Neuronal stem cell (in vitro differentiated cells): ENCODE results near the gene INKA2.

ENCODE experiments used
- DNase-seq: peaks from one replicate; pipeline ENCODE4 v3.0.0-alpha.2; 2013; ENCODE audit warnings: low spot score
- H2AFZ ChIP-seq: one replicate; pipeline ENCODE4 v1.6.1; 2013; ENCODE audit warnings: mild to moderate bottlenecking, low read length, inconsistent platforms
- H2AK5ac ChIP-seq: 2 replicates; pipeline ENCODE4 v1.6.1; 2013; ENCODE audit warnings: low read depth, mild to moderate bottlenecking, inconsistent platforms, low read length, moderate library complexity, mixed read lengths
- H2BK120ac ChIP-seq: 2 replicates; pipeline ENCODE4 v1.6.1; 2013; ENCODE audit warnings: low read depth, mild to moderate bottlenecking, inconsistent platforms, low read length, moderate library complexity, mixed read lengths
- H2BK12ac ChIP-seq: one replicate; pipeline ENCODE4 v1.6.1; 2013; ENCODE audit warnings: low read length, inconsistent platforms
- H2BK15ac ChIP-seq: 2 replicates; pipeline ENCODE4 v1.6.1; 2013; ENCODE audit warnings: mild to moderate bottlenecking, low read length, inconsistent platforms, mixed read lengths
- H2BK5ac ChIP-seq: one replicate; pipeline ENCODE4 v1.6.1; 2013; ENCODE audit warnings: inconsistent platforms, mild to moderate bottlenecking, low read length, moderate library complexity
- H3K14ac ChIP-seq: one replicate; pipeline ENCODE4 v1.6.1; 2013; ENCODE audit warnings: low read length, inconsistent platforms
- H3K18ac ChIP-seq: 2 replicates; pipeline ENCODE4 v1.6.1; 2013; ENCODE audit warnings: low read length, inconsistent platforms
- H3K23ac ChIP-seq: 2 replicates; pipeline ENCODE4 v1.6.1; 2013; ENCODE audit warnings: low read depth, mild to moderate bottlenecking, mixed read lengths, low read length, inconsistent platforms; ENCODE audit not compliant: poor library complexity
- H3K27ac ChIP-seq: replicated peaks from 3 replicates; pipeline ENCODE4 v1.5.1; 2013; ENCODE audit warnings: low read length, inconsistent platforms
- H3K27me3 ChIP-seq, 3 experiments: 2 replicates each; pipeline ENCODE4 v1.6.1; 2013; ENCODE audit warnings: low read length in 3 of 3, mild to moderate bottlenecking in 2 of 3, inconsistent platforms in 1 of 3, low read depth in 1 of 3, mixed read lengths in 1 of 3, moderate library complexity in 1 of 3; ENCODE audit not compliant: control insufficient read depth in 3 of 3, insufficient read depth in 3 of 3
- H3K36me3 ChIP-seq, 2 donors: replicated peaks in 1 of 2; 2 replicates each; pipeline ENCODE4 v1.6.1; 2013; ENCODE audit warnings: low read length in 2 of 2; ENCODE audit not compliant: control insufficient read depth in 2 of 2, insufficient read depth in 2 of 2
- H3K4ac ChIP-seq: 2 replicates; pipeline ENCODE4 v1.6.1; 2013; ENCODE audit warnings: inconsistent platforms, mild to moderate bottlenecking, low read length, moderate library complexity
- H3K4me1 ChIP-seq, 2 donors: 1 replicate in 1 of 2; 2 replicates in 1 of 2; pipeline ENCODE4 v1.6.1; 2013; ENCODE audit warnings: low read length in 2 of 2, low read depth in 1 of 2; ENCODE audit not compliant: control insufficient read depth in 2 of 2, insufficient read depth in 1 of 2
- H3K4me2 ChIP-seq: one replicate; pipeline ENCODE4 v1.6.1; 2013; ENCODE audit warnings: mild to moderate bottlenecking, low read length, inconsistent platforms; ENCODE audit not compliant: insufficient read depth, poor library complexity, severe bottlenecking
- H3K4me3 ChIP-seq, 2 donors: 2 replicates each; pipeline ENCODE4 v1.5.1; 2013; ENCODE audit warnings: low read length in 2 of 2, mild to moderate bottlenecking in 2 of 2, inconsistent platforms in 1 of 2, moderate library complexity in 1 of 2
- H3K79me1 ChIP-seq: one replicate; pipeline ENCODE4 v1.6.1; 2013; ENCODE audit warnings: low read depth, mild to moderate bottlenecking, inconsistent platforms, low read length, moderate library complexity
- H3K9ac ChIP-seq: one replicate; pipeline ENCODE4 v1.6.1; 2013; ENCODE audit warnings: mild to moderate bottlenecking, low read depth, low read length, inconsistent platforms; ENCODE audit not compliant: poor library complexity
- H3K9me3 ChIP-seq, 2 donors: replicated peaks in 1 of 2; 2 replicates each; pipeline versions ENCODE3 to v1.6.1; 2013; ENCODE audit warnings: low read length in 2 of 2, mild to moderate bottlenecking in 2 of 2, inconsistent platforms in 1 of 2, low read depth in 1 of 2, mixed read lengths in 1 of 2, moderate library complexity in 1 of 2; ENCODE audit not compliant: control insufficient read depth in 2 of 2, insufficient read depth in 1 of 2
- H4K8ac ChIP-seq: one replicate; pipeline ENCODE4 v1.6.1; 2013; ENCODE audit warnings: low read depth, mild to moderate bottlenecking, inconsistent platforms, low read length, moderate library complexity
- H4K91ac ChIP-seq: one replicate; pipeline ENCODE4 v1.6.1; 2013; ENCODE audit warnings: low read length, low read depth, mild to moderate bottlenecking, inconsistent platforms; ENCODE audit not compliant: poor library complexity
- WGBS, 2 donors: extraction: QIAGEN DNeasy Blood & Tissue Kit; methylation state at CpG; one replicate each; pipeline ENCODE4 v1.1.7; 2013; ENCODE audit warnings: missing lambda C conversion rate in 2 of 2, mixed read lengths in 1 of 2; ENCODE audit not compliant: insufficient read length in 2 of 2, insufficient replicate concordance in 1 of 2; ENCODE audit errors: extremely low coverage in 2 of 2; 5-methylcytosine and 5-hydroxymethylcytosine counted together

Gene INKA2

GRCh38 chr1:111727056-111727455, 12.1 kb downstream of the INKA2 start:
- Histone ChIP-seq H3K23ac (peak overlapping the region; percentile 47), H3K36me3 (peaks cover 0 to 11% of the 10 kb centered on the region in 2 donors), H3K4me3 (no peak overlapping the region), H3K9ac (peak overlapping the region; percentile 6), H2BK5ac (peak overlapping the region; percentile 33), H4K8ac (no peak overlapping the region), H3K4ac (no peak overlapping the region), H4K91ac (no peak overlapping the region), H3K9me3 (no peaks in the 10 kb centered on the region), H2AK5ac (peak overlapping the region; percentile 61), H3K4me1 (peaks cover 14 to 39% of the 10 kb centered on the region in 2 donors), H2BK12ac (no peak overlapping the region), H2BK120ac (no peak overlapping the region), H2AFZ (no peak overlapping the region), H3K4me2 (no peak overlapping the region), H3K18ac (peak overlapping the region; percentile 58), H3K27ac (no peak overlapping the region), H3K27me3 (no peaks in the 10 kb centered on the region), H3K79me1 (peaks cover 5% of the 10 kb centered on the region), H2BK15ac (peak overlapping the region; percentile 42), H3K14ac (no peak overlapping the region)
- no CpG with 5 or more reads among the region's 18 CpGs for WGBS, 2 donors
- no peak for DNase-seq

GRCh38 chr1:111725192-111725591, 14.0 kb downstream of the INKA2 start:
- H3K9me3 ChIP-seq, result no peaks in the 10 kb centered on the region
- no peak overlapping the region for H3K18ac ChIP-seq
- no CpG with 5 or more reads among the region's 5 CpGs for WGBS, 2 donors
- H3K27ac ChIP-seq, result peak overlapping the region; percentile 64
- H2BK5ac ChIP-seq, result no peak overlapping the region
- no peak overlapping the region for H3K4me2 ChIP-seq
- H4K8ac ChIP-seq, result no peak overlapping the region
- no peak overlapping the region for H2BK12ac ChIP-seq
- H4K91ac ChIP-seq, result no peak overlapping the region
- no peak overlapping the region for H3K4ac ChIP-seq
- no peak overlapping the region for H2BK120ac ChIP-seq
- DNase-seq, result peak; percentile 69
- H3K14ac ChIP-seq, result no peak overlapping the region
- no peaks in the 10 kb centered on the region for H3K27me3 ChIP-seq
- no peak overlapping the region for H3K9ac ChIP-seq
- peaks cover 3% of the 10 kb centered on the region for H3K79me1 ChIP-seq
- no peak overlapping the region for H3K23ac ChIP-seq
- no peak overlapping the region for H2BK15ac ChIP-seq
- peaks cover 0 to 11% of the 10 kb centered on the region in 2 donors for H3K36me3 ChIP-seq
- peaks cover 13 to 32% of the 10 kb centered on the region in 2 donors for H3K4me1 ChIP-seq
- peak overlapping the region; percentile 51 for H2AFZ ChIP-seq
- H3K4me3 ChIP-seq, result no peak overlapping the region
- H2AK5ac ChIP-seq, result no peak overlapping the region

GRCh38 chr1:111723871-111724270, 15.3 kb downstream of the INKA2 start:
- no CpG with 5 or more reads among the region's 1 CpG for WGBS, 2 donors

GRCh38 chr1:111723091-111723806, 15.9 kb downstream of the INKA2 start:
- H3K14ac ChIP-seq, result no peak overlapping the region
- H3K79me1 ChIP-seq, result no peaks in the 10 kb centered on the region
- H3K36me3 ChIP-seq, result peaks cover 0 to 11% of the 10 kb centered on the region in 2 donors
- no peak overlapping the region for H3K4me3 ChIP-seq
- WGBS, 2 donors, result no CpG with 5 or more reads among the region's 7 CpGs
- no peak overlapping the region for H3K18ac ChIP-seq
- no peak overlapping the region for H3K9ac ChIP-seq
- no peaks in the 10 kb centered on the region for H3K9me3 ChIP-seq
- no peak overlapping the region for H2BK15ac ChIP-seq
- no peak overlapping the region for H2AFZ ChIP-seq
- no peak overlapping the region for H3K4ac ChIP-seq
- no peak overlapping the region for H4K91ac ChIP-seq
- no peak overlapping the region for H3K23ac ChIP-seq
- H4K8ac ChIP-seq, result no peak overlapping the region
- peak overlapping the region; percentile 10 for H2BK12ac ChIP-seq
- no peak overlapping the region for H2BK5ac ChIP-seq
- no peak for DNase-seq
- H2BK120ac ChIP-seq, result no peak overlapping the region
- no peak overlapping the region for H3K4me2 ChIP-seq
- peaks cover 5 to 18% of the 10 kb centered on the region in 2 donors for H3K4me1 ChIP-seq
- H3K27me3 ChIP-seq, result no peaks in the 10 kb centered on the region
- no peak overlapping the region for H2AK5ac ChIP-seq
- no peak overlapping the region for H3K27ac ChIP-seq

More at GRCh38 chr1:111723871-111724270, 15.3 kb downstream of the INKA2 start:
- peaks cover 1% of the 10 kb centered on the region for H3K79me1 ChIP-seq
- no peak overlapping the region for H3K9ac ChIP-seq
- H2BK15ac ChIP-seq, result no peak overlapping the region
- peaks cover 5 to 19% of the 10 kb centered on the region in 2 donors for H3K4me1 ChIP-seq
- H4K8ac ChIP-seq, result no peak overlapping the region
- H2BK5ac ChIP-seq, result no peak overlapping the region
- H4K91ac ChIP-seq, result no peak overlapping the region
- no peak overlapping the region for H3K27ac ChIP-seq
- H3K23ac ChIP-seq, result no peak overlapping the region
- no peak overlapping the region for H2BK12ac ChIP-seq
- no peak for DNase-seq
- no peak overlapping the region for H3K4ac ChIP-seq
- H3K14ac ChIP-seq, result no peak overlapping the region
- no peak overlapping the region for H2BK120ac ChIP-seq
- H3K18ac ChIP-seq, result no peak overlapping the region
- peaks cover 0 to 11% of the 10 kb centered on the region in 2 donors for H3K36me3 ChIP-seq
- H3K4me2 ChIP-seq, result no peak overlapping the region
- no peak overlapping the region for H3K4me3 ChIP-seq
- H3K9me3 ChIP-seq, result no peaks in the 10 kb centered on the region
- H2AFZ ChIP-seq, result no peak overlapping the region
- H3K27me3 ChIP-seq, result no peaks in the 10 kb centered on the region
- no peak overlapping the region for H2AK5ac ChIP-seq
